Astrocyte (in vitro differentiated cells and primary cell): ENCODE results near the gene RBM44.

Experiments used
- CTCF ChIP-seq: IDR thresholded peaks from 2 replicates; pipeline ENCODE4 v1.5.1; 2011; ENCODE audit warnings: low read depth, mild to moderate bottlenecking, inconsistent platforms, low read length, moderate library complexity; ENCODE audit not compliant: insufficient read depth
- EZH2 ChIP-seq: IDR thresholded peaks from 2 replicates; pipeline ENCODE4 v1.6.1; 2012; ENCODE audit warnings: mild to moderate bottlenecking, low read length, inconsistent platforms; ENCODE audit not compliant: insufficient read depth

- no peak for TF ChIP-seq EZH2
- TF ChIP-seq CTCF = no peak
These were observed 81.5 kb downstream of the RBM44 start for GRCh38 chr2:237879991-237880560.
